Frontal cortex (tissue), 4 donors: ENCODE results near the gene KCNJ4. TPM values are rescaled to one million over a fixed set of nuclear protein-coding genes. Genes with fewer than 3 reads are reported as not detected.
"Not testable (repeated sequence)": the region's sequence is repeated elsewhere in the genome, so short reads cannot be mapped to it uniquely, and the experiment has no call there.

Experiments
- DNase-seq, 2 donors: peaks; one replicate each; pipeline ENCODE4 v3.0.0; 2012; ENCODE audit warnings: low spot score in 2 of 2
- FAIRE-seq: peaks from 2 replicates; lab custom pipeline; 2012; peaks lifted over from hg19 to GRCh38; lab: Jason Lieb, UNC
- total RNA-seq: library from RNA; depleted of rRNA; stranded (reverse); fragments of >200 nt; gene quantifications from one replicate; pipeline ENCODE4 v1.2.3, GENCODE V29; 2014
- donor health status: control.
- donor health status: control.
- donor health status: control.

Gene KCNJ4
- total RNA-seq, 1 donor from 2014 or later: 12.2 TPM

GRCh38 chr22:38416621-38417251 lies 38.3 kb downstream of the KCNJ4 start:
- DNase-seq (no peak), FAIRE-seq (no peak)

DNA sequence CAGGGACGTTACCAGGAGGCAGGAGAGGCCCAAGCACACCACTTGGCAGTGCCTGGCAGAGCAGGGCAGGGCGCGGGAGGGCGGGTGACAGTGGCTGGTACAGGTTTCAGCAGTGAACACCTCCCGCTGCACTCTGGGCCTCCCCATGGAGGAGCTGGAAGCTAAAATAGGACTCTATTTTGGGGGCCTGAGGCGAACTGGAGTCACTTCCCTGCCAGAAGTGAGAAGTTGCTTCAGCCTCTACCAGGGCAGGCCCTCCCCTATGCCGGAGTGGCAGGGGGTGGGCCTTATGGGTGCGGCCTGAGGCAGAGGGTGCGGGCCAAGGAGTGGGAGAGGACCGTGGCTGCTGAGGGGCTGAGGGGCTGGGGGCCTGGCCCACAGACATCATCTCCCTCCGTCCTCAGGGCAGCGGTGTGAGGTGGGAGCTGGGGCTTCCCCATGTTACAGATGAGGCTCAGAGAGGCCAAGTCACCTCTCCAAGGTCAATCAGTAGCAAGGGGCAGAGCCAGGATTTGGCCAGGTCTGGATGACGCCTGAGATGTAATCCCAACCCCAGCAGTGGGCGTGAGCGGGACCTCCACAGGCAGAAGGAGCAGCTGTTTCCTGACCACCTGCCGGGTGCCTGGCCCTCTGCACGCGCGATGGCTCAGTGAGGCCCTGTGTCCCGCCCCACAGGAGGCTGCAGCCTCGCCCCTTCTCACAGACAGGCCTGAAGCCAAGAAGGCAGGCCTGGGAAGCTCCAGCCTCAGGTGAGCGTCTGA lies 39.3 kb downstream of the KCNJ4 start:
- FAIRE-seq (no peak), DNase-seq (peak in 1 of 2 donors; percentile 45)

GRCh38 chr22:38415046-38415445 lies 40.0 kb downstream of the KCNJ4 start:
- no peak for FAIRE-seq
- no peak for DNase-seq

DNA sequence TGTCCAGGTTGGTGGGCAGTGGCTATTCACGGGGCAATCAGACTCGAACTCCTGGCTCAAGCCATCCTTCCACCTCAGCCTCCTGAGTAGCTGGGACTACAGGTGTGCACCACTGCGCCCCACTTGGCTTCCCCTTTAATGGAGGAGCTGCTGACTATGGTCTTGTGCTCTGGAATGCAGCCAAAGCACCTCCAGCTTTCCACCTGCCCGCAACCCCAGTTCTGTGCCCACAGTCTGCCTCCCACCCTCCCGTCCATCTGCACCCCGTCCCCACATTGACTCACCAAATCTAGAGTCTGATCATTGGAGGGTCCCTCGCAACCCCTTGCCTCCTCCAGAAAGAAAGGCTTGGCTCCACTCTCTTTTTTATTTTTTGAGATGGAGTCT lies 41.0 kb downstream of the KCNJ4 start:
- no peak for DNase-seq
- no peak for FAIRE-seq

DNA sequence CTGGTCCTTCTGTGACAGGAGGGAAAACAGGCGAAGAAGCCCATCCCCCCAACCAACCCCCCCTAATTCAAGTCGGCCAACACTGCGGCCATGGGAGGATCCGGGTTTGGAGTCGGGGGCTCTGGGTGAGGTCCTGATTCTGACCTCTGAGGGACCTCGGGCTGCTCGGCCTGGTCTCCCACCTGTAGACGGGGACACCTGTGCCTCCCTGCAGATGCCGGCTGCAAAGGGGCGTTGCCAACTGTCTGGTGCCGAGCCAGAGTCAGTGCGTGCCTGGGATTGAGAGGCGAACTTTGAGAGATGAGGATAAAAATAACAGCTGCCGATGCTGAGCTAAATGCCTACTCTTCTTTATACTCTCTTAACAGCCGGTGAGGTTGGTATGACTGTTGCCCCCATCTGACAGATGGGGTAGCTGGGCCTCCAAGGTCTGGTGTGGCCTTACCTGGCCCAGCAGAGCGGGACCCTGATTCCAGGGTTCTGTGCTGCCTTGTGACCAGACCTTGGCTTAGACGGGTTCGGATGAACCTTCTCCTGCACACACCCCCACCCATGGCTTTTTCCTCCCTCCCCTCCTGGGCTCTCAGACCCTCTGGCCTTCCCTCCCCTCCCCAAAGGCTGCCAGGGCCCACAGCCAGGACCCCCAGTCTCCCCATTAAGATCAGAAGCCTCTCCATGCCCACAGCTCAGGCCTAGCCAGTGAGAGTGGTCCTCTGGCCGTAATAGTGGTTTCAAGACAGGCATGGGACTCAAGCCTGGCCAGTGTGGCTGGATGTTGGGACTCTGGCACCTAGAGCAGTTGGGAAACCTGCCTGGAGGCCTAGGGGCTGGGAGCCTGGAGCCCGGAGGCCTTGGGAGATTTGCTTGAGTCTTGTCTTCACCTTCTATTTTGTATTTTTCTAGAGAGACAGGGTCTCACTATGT lies 41.7 kb downstream of the KCNJ4 start:
- DNase-seq: peak in 1 of 2 donors; percentile 70
- no peak for FAIRE-seq

GRCh38 chr22:38412435-38413084 lies 42.4 kb downstream of the KCNJ4 start:
- no peak for FAIRE-seq
- DNase-seq: peak; percentile 64 to 75

GRCh38 chr22:38411016-38411415 lies 44.0 kb downstream of the KCNJ4 start:
- no peak for DNase-seq
- FAIRE-seq: no peak

- not testable (repeated sequence) for FAIRE-seq, DNase-seq
Observed at GRCh38 chr22:38409916-38410315, 45.1 kb downstream of the KCNJ4 start.

GRCh38 chr22:38406617-38407016 lies 48.4 kb downstream of the KCNJ4 start:
- FAIRE-seq: no peak

DNA sequence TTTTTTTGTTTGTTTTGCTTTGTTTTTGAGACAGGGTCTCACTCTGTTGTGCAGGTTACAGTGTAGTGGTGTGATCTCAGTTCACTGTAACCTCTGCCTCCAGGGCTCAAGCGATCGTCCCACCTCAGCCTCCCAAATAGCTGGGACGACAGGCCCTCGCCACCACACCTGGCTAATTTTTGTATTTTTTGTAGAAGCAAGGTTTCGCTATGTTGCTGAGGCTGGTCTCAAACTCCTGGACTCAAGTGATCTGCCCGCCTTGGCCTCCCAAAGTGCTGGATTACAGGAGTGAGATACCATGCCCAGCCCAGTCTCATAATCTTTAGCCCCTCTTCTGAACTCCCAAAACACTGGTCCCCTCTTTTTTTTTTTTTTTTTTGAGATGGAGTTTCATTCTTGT lies 50.6 kb downstream of the KCNJ4 start:
- no peak for DNase-seq
- no peak for FAIRE-seq

More at GRCh38 chr22:38406617-38407016, 48.4 kb downstream of the KCNJ4 start:
- no peak for DNase-seq

DNA sequence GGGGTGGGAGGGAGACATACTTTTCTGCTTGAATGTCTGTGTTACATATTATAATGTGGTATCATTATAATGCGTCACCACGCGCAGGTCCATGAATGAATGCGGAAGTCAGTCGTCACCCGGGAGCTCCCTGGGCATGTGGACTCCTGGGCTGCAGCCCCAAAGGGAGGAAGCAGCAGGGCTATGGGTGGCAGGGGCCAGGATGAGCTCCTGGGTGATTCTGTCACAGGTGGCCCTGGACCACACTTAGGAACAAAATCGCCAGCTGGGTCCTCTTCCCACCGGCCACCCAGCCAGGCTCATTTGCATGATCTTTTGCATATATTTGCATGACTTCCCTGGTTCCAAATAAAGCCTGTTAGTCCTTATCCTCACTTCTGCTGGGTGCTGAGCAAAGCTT lies 51.2 kb downstream of the KCNJ4 start:
- DNase-seq (peak; percentile 14 to 61), FAIRE-seq (no peak)

DNA sequence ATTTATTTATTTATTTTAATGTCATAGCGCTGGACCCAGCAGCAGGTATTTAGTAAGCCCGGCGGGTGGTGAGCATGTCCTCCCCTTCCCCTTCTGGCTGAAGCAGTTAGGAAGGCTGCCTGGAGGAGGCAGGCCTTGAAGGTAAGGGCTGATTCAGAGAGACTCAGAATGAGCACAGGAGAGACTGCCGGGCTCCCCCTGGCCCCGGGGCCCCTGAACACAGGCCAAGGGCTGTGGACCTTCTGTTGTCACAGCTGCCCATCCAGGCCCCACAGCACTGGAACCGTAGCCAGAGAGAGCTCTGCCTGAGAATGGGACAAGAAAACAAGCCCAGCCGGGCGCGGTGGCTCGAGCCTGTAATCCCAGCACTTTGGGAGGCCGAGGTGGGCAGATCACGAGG lies 52.8 kb downstream of the KCNJ4 start:
- no peak for DNase-seq
- no peak for FAIRE-seq

- DNase-seq (peak in 1 of 2 donors; percentile 2), FAIRE-seq (no peak)
Observed at GRCh38 chr22:38401336-38402084, 53.5 kb downstream of the KCNJ4 start.

GRCh38 chr22:38400256-38400655 lies 54.7 kb downstream of the KCNJ4 start:
- DNase-seq, FAIRE-seq: not testable (repeated sequence)

- FAIRE-seq (no peak), DNase-seq (peak; percentile 88 to 94)
Observed at GRCh38 chr22:38398609-38399461, 56.2 kb downstream of the KCNJ4 start.

DNA sequence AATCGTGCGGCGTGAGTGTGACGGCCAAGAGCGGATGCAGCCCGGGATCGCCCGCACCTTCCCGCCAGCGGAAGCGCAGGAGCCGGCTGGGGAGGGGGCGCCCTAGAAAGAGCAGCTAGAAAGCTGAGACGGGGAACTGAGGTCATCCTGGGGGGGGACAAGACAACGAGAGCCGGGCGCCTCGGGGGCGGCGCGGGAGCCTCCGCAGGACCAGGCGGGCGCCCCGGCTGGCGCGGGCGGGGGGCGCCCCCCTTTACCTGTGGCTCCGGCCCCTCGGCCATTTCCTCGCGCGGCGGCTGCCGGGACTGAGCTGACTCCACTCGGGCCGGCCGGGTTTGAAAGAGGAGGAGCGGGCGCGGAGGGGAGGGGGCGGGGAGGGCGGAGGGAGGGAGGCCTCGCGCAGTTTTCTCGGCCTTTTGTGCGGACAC lies 56.8 kb downstream of the KCNJ4 start:
- FAIRE-seq: not testable (repeated sequence)

GRCh38 chr22:38397189-38398085 lies 57.6 kb downstream of the KCNJ4 start:
- DNase-seq: peak; percentile 17 to 37
- FAIRE-seq: no peak

More for the DNA sequence above, 56.8 kb downstream of the KCNJ4 start:
- peak; percentile 48 to 72 for DNase-seq
